Hematopoietic multipotent progenitor cell treated with erythropoietin and hydrocortisone succinate and interleukin-3 and kit ligand, for 6 days (in vitro differentiated cells): Measurements from ENCODE around the gene SPSB3.
A peak's percentile ranks its signal among the peaks of the same experiment; 100 is the strongest.

ENCODE experiments used
- DNase-seq: peaks from one replicate; pipeline ENCODE4 v3.0.0-alpha.2; 2015

Gene SPSB3

DNA sequence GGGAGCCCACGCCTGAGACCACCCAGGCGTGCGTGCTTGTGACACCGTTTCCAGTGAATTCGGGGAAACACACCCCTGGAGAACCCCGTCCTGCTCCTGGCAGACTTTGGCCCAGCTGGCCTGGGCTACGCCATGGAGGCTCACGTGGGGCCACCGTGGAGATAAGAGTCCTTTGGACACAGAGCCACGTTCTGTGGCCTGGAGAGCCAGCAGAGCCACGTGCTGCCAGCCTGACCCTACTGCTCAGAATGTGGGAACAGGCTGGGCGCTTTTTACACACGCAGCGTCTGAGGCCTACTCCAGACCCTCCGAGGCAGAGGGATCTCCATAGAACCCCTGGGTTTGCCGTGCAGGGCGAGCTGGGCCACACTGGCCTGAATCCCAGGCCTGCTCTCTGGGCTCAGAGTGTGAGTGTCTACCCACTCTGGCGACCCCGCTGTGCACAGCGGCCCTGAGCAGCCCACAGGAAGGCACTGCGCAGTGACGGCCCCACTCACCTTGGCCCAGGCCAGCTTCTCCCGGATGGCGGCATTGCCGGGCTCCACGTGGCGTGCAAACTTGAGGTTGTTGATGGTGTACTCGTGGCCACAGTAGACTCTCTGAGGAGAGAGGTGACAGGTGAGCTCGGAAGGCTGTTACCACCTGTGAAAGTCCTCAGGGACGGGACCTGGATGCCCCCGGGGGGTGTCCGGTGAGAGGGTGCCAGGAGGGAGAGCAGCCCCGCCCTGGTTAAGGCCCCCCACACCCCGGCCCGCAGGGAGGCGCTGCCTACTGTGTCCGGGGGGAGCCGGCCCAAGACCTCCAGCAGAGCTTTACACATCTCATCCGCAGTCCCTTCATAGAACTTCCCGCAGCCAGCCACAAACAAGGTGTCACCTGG, 34.3 kb upstream of the SPSB3 start:
- DNase-seq = no peak

DNA sequence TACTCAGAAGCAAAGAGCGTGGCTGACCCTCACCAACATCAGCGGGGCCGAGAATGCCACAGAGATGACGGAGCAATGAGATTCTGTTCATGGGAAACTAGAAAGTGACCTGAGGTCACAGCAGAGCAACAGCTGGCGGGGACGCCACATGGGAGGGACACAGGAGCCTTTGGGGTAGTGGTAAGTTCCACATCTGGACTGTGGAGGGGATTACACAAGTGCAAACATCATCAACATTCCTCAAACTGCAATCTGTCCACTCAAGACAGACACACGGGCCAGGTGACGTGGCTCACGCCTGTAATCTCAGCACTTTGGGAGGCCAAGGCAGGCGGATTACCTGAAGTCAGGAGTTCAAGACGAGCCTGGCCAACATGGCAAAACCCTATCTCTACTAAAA, 33.1 kb upstream of the SPSB3 start:
- no peak for DNase-seq

DNA sequence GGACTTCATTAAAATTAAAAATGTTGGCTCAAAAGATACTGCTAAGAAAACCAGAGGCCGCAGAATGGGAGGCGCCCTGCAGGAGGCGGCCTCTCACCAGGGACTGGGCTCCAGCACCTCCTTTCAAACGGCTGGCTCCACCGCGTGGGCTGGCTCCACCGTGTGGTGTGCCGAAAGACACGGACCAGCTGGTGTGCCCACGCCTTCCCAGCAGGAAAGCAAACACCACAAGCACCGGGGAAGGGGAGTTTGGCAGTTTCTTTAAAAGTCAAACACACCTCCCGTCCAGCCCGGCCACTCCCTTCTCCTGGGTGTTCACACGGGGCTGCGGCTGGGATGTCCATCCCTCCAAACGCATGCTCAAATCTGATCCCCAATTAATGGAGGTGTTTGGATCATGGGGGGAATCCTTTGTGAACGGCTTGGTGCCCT, 30.4 kb upstream of the SPSB3 start:
- peak; percentile 93 for DNase-seq

DNA sequence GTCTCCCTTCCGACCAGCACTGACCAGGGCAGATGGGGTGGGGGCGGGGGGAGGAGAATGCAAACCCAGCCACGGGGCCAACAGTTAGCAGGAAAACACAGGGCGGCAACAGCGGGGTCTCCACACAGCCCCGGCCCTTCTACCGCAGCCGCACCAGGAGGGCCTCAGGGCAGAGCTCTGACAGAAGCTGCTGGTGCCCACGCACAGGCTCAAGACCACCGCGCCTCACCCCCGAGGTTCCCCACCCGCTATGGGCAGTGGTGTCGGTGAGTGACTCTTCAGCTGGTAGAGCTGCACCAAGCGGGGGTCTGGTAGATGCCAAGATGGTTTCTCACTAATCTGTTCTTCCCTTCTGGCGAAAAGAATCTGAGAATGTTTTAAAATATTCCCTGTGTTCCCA, 28.2 kb upstream of the SPSB3 start:
- DNase-seq = no peak

DNA sequence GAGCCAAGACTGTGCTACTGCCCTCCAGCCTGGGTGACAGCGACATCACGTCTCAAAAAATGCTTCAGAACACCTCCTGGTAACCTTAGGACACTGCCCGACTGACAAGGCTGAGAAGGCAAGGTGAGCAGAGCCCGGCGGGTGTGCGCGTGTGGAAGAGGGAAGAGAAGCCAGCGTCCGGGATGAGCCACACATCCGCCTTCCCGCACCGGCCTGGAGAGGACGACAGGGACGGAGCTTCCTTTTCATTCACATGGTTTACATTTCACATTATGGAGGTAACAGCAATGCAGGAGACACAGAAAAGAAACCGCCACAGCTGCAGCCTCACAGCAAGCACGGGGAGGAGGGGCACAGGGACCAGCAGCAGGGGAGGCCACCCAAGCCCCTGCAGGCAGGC, 27.7 kb upstream of the SPSB3 start:
- DNase-seq = no peak

DNA sequence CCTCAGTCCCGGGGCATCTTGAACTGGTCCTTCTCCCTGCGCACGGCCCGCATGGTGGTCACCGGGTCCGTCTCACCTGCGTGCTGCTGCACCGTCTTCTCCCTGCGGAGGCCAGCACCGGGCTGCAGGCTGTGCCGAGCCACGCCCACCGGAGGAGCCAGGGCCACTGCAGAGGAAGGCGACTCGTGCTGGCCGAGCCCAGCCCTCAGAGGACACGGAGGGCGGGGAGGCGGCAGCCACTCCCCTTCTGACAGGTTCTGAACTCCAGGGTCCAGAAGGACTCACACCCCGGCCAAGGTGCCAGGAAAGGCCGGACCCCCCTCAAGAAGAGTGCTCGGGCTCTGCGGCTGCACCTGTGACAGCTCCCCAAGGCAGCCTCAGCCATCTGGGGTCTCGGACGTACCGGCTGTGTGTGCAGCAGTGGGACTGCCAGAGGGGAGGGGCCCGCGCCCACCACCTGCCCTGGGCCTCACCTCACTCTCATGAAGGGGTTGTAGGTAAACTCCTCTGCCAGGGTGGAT, 27.0 kb upstream of the SPSB3 start:
- no peak for DNase-seq

DNA sequence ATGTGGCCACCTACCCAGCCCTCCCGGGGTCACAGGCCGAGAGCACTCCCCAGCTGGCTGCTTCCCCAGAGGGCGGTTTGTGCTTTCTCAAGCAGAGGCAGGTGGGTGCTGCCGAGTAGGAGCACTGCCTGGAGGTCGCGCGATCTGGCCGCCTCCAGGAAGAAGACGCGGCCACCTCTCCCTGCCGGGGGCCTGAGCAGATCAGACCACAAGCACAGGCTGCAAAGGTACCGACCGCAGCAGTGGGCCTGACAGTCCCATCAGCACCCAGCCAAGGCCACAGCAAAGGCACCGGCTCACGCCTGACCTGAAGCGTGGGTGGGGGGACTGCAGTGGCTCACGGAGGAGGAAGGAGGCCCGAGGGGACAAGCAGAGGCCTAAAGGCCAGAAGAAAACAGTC, 26.3 kb upstream of the SPSB3 start:
- no peak for DNase-seq

DNA sequence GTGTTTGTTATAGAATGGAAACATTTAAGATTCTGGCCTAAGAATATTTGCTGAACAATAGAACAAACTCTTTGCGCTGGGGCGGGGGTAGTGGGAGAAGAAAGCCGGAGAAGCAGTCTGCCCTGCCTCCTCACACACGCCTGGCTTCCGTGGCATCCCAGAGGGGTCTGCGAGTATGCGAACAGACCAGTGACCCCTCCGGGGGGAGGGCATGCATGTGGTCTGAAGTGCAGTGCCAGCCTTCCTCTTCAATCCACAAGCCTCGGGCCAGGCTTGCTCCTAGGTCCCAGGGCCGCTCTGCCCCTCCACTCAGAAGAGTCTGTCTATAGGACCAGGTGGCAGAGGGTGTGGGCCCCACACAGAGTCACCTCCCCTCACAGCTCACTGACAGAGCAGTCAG, 25.3 kb upstream of the SPSB3 start:
- DNase-seq = no peak

DNA sequence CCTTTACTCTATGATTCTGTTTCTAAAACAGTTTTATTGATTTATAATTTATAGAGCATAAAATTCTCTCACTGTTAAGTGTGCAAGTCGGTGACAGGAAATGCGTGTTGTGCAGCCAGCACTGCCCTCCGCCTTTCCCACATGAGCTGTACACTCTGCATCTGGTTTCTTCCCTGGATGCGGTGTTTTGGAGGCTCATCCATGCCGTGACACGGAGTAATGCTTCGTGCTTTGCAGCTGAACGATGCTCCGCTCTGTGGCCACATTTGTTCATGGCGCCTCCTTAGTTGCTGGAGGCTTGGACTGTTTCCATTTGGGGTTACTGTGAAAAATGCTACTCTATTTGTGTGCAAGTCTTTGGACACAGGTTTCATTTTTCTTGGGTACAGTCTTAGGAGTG, 18.3 kb upstream of the SPSB3 start:
- DNase-seq = no peak

DNA sequence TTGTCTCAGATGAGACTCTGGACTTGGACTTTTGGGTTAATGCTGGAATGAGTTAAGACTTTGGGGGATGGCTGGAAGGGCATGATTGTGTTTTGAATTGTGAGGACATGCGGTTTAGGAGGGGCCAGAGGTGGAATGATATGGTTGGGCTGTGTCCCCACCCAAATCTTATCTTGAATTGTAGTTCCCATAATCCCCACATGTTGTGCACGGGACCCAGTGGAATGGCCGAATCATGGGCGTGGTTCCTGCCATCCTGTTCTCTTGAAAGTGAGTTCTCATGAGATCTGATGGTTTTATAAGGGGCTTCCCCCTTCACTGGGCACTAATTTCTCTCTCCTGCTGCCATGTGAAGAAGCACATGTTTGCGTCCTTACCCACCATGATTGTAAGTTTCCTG, 16.9 kb upstream of the SPSB3 start:
- peak; percentile 60 for DNase-seq

DNA sequence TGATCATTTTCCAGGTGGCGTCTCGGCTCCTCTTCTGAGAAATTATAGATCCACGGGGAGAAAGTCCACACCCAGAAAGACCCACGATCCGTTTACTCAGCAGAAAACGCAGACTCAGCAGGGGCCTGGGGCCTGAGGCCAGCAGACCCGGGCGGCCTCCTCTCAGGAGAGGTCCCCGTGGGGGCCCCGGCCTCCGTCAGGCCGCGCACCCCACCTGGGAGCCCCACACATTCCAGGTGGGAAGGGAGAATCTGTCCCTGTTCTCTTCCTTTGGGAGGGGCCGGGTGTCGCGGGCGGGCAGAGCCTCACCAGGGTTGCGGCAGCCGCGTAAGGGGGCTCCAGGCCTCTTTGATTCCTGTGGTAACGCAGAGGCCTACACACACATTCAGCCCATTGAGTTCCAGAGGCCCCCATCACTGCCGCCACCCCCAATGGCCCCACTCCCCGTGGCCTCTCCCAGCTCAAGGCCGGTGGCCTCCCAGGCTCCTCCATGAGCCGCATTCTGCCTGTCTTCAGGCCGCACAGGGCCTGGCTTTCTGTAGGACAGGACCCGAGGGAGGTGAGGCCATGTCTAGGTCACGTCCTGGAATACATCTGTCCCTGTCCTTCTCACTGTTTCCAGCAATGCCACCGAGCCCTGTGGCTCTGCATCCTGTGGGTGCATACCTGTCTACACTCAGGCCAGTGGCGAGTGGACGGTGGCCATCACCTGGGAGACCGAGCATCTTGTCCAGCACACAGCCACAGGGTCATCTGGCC, 12.7 kb upstream of the SPSB3 start:
- no peak for DNase-seq

DNA sequence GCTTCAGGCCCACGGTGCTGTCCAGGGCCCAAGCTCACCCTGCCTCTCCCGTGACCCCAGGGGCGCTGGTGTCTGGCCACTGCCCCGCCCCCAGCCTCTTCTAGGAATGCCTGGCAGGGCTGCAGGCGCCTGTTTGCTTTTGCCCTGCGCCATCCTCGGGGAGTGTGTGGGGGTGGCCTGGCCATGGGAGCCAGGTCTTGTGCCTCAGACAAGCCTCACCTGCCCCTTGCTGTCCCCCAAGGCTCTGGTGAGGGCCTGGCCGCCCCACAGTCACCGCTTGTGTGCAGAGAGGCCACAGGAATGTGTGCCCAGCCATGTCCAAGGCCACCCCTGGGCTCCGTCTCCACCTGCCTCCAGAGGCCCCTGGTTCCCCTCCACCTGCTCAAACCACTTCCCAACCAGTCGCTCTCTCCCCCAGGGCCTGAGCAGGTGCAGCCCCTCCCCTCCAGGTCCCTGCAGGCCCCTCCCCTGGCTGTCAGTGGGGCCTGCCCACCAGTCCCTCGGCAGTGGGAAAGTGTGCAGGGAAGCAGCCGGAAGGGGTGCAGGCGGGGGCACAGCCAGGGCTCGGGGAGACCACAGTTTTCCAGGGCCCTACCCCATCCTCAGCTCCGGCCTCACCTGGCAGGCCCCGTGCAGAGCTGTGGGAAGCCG, 12.0 kb upstream of the SPSB3 start:
- DNase-seq = no peak

DNA sequence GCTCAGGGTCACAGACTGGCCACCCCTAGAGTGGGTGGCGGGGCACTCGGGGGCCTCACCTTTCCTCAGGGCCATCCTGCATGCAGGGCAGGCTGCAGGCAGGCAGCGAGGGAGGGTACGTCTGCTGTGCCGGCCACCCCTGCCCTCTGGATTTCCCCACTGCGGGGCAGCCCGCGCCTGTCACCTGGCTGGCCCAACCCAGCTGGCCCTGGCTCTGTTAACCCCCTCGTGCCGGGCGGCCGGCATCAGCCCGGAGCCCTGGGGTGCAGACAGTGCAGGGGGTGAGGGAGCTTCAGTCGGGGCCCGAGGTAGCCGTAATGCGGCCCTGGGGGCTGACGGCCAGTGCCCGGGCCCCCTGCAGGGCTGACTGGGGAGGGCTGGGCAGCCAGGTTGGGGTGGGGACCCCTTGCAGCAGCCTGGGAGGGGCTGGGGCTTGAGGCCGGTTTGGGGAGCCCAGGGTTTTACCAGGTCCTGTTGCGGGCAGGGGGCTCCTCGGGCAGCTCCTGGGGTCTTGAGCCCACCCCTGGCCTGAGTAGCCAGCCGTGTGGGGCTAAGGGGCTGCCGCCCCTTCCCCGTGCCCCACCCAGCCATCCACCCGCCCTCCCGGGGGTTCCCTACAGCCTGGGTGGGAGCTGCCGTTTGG, 11.3 kb upstream of the SPSB3 start, which contains the start of gene IGFALS:
Gene IGFALS (minus strand): TSS at position 128 of the 643 bp plus-strand sequence. CDS start 53 bp downstream, at position 75.
- no peak for DNase-seq

DNA sequence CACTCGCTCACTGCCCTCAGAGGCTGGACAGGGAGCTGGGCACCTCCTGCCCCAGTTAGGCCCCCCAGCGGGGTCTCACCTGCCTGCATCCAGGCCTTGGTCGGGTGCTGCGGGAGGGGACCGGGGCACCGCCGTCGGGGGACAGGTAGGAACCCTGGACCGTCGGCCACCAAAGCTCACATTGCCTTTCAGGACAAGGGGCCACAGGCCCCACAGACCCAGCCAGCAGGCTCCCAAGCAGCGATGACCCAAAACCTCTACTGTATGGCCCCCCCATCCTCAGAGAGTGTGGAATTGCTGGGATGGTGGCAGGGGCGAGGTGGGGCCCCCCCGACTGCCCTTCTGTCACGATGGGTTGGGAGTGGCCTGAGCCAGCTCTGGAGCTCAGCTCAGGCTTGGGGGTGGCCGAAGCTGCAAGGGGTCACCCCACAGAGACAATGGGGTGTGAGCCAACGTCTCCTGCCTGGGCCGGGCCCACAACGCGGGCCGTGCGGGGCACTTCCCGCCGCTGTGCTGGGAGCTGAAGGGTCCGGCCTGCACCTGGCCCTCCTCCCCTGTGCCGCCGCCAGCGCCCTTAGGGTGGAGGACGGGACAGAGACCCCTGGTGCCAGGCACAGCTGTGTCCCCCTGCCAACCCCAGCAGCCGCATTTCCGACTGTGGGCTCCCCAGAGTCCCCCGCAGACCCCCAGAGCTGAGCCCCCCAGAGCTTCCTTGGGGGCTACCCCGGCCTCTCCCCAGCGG, 10.6 kb upstream of the SPSB3 start:
- DNase-seq = no peak

DNA sequence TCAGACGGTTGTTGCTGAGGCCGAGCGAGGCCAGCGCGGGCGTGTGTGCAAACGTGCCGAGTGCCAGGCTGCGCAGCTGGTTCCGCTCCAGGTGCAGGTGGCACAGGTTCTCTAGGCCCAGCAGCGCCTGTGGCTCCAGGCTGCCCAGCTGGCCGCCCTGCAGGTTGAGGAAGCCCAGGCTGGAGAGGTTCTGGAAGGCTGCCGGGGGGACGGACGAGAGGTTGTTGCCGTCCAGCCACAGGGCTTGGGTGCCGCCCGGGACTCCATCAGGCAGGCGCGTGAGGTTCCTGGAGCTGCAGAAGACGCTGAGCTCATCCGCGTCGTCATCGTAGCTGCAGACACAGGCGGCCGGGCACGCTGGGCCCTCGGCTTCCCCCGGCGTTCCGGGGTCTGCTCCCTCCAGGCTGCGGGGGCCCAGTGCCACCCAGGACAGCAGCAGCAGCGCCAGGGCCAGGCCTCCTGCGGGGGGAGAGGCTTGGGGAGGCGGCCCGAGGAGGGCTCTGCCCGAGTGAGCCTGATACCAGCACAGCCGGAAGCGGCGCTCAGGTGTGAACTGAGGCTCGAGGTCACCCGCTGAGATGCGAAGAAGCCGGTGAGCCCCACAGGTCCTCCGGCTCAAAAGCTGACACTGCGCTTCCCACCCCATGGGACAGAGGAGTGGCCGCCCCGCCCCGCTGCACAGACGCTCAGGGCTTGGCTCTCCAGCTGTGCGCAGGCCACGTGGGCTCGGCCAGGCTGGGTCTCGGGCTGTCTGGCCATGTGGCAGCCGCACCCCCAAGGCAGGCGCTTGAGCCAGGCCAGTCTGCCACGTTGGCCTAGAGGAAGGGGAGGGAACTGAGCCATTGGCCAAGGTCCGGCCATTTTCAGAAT, 9.8 kb upstream of the SPSB3 start:
- no peak for DNase-seq

DNA sequence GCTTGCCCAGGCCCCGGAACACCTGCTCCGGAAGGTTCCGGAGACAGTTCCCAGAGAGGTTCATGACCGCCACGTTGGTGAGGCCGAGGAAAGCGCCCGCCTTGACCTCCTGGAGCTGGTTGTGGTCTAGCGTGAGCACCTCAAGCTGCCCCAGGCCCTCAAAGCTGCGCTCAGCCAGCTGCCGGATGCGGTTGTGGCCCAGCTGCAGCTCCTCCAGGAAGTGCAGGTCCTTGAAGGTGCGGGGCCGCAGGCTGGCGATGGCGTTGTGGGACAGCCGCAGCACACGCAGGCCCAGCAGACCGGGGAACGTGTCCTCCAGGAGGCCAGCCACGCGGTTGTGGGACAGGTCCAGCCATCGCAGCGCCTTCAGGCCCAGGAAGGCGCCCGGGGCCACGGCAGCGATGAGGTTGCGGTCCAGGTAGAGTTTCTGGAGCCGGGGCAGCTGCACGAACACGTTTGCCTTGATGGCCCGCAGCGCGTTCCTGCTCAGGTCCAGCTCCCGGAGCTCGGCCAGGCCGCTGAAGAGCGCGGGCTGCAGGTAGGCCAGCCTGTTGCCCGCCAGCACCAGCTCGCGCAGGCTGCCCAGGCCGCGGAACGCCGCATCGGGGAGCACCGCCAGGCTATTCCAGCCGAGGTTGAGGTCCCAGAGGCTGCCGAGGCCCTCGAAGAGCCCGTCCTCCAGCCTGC, 9.0 kb upstream of the SPSB3 start:
- DNase-seq = no peak

DNA sequence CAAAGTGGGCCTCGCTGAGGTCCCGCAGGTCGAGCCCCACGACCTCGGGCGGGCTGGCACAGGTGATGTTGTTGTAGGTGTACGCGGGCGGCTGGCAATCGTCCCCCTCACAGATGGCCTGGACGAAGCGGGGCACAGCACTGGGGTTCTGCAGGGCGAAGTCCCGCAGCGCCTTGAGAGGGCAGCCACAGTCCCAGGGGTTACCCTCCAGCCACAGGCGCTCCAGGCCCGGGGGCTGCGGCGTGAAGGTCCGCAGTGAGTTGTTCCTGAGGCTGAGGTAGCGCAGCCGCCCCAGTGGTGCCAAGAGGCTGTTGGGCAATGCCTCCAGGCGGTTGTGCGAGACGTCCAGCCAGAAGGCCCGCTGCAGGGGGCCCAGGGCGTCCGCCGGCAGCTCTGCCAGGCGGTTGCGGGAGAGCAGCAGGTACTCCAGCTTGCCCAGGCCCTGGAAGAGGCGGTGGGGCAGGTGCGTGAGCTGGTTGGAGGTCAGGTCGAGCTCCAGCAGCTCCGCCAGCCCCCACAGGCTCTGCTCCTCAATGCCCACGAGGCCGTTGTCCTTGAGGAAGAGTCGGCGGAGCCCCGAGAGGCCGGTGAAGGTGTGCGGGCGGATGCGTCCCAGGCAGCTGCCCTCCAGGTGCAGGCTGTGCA, 8.4 kb upstream of the SPSB3 start:
- DNase-seq = no peak

DNA sequence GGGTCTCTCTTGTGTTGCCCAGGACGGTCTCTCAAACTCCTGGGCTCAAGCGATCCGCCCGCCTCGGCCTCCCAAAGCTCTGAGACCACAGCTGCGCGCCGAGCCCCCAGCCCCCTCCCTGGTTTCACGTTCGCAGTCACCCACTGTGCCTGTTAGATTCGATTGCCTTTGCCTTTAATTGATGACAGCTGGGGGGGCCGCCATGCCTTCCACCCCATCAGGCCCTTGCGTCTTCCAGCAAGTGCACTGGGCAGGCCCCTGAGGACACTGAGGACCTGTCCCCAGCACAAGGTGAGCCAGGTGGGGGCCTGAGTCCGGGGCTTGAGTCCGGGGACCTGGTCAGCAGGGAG, 7.9 kb upstream of the SPSB3 start:
- no peak for DNase-seq

DNA sequence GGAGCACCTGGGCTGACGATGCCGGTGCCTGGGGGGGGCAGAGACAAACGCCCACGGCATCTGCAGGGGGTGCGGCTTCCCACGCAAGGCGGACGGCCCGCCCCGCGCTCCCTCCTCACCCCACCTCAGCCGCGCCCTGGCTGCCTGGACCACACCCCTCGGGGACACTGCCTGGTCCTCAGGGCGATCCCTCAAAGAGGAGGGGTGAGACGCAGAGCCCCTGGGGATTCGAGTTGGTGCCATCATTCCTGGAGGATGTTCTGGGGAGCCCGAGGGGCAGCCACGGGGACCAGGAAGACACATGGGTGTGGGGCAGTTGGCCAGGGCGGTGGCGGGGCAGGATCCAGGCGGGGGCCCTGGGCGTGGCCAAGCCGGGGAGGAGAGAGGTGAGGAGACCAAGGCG, 7.3 kb upstream of the SPSB3 start:
- DNase-seq = no peak

DNA sequence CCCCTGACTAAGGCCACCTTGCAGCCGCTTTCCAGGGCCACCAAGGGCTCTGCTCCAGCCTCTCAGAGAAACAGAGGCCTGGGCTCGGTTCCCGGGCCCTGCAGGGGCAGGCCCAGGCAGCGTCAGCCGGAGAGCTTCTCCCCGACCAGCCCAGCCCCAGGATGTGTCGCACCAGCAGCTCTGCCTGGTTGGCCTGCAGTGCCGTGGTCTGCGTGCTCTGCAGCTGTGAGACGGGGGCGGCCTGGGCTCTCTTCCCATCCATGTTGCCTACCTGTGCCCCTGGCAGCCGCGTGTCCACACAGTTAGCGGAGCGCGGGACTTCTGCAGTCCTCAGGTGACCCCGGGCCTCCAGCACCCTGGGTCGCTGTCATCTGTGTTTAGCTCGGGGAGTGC, 6.3 kb upstream of the SPSB3 start:
- DNase-seq = no peak
